Activated CD4-positive, alpha-beta T cell treated with anti-CD3 and anti-CD28 coated beads, Interleukin-2, amount 50 U/mL, for 4 hours (primary cell): ENCODE results near the gene RGL1.

ENCODE experiments used
- DNase-seq, 2 experiments: peaks; one replicate each; pipeline ENCODE4 v3.0.0-alpha.2; 2020

The RGL1 gene

DNA sequence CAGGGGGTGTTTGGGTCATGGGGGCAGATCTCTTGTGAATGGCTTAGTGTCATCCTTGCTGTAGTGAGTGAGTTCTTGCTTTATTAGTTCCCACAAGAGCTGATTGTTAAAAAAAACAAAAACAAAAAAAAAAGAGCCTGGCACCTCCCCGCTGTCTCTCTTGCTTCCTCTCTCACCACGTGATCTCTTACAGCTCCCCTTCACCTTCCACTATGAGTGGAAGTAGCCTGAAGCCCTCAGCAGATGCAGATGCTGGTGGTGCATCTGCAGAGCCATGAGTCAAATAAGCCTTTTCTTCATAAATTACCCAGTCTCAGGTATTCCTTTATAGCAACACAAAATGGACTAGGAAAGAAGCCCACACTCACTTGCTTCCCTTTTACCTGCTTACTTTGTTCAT, 17.2 kb upstream of the RGL1 start:
- DNase-seq = no peak

DNA sequence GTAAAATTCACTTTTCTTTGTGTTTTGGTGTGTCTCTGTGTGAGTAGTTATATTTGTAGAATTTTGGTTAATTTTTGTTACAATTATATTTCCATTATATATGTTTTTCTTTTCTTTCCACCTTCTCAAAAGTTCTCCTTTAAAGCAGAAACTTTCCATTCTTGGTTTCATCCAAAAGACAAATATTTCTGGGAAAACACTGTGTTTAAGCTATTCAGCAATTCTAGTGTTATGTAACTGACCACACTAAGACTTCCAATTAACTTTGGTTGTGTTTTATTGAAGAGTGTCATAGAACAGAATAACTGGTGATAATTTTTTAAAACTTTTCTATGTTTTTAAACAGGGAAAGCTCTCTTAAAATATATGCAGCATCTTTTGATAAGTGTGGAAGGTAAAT, 13.6 kb upstream of the RGL1 start:
- no peak for DNase-seq

DNA sequence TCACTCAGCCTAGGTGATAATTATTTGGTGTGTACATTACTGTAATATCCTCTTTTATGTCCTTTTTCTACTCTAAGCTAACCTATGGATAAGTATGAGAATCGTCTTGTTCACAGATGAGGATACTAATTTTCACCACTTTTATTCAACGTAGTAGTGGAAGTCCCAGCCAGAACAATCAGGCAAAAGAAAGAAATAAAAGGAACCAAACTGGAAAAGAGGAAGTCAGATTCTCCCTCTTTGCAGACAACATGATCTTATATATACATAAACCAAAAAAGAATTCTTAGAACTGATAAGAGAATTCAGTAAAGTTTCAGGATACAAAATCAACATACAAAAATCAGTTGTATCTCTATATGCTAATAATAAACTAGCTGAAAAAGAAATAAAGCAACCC, 12.6 kb upstream of the RGL1 start:
- DNase-seq = no peak

DNA sequence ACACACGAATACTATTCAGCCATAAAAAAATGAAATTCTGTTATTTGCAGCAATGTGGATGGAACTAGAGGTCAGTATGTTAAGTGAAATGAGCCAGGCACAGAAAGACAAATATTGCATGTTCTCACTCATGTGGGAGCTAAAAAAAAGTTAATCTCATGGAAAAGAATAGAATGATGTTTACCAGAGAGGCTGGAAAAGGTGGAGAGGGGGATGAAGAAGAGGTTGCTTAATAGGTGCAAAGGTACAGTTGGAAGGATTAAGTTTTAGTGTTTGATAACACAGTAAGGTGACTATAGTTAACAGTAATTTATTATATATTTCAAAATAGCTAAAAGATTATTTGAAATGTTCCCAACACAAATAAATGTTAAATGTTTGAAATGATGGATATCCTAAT, 10.8 kb upstream of the RGL1 start:
- DNase-seq = no peak

DNA sequence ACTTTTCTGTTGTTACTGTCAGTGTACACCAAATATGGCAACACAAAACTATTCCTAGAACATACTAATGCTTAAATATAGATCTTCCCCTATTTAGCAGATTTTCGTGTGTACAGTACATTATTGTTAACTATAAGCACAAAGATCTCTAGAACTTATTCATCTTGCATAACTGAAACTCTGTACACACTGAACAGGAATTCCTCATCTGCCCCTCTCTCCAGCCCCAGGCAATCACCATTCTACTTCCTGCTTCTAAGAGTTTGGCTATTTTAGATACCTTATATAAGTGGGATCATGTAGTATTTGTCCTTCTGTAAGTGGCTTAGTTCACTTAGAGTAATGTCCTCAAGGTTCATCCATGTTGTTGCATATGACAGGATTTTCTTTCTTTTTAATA, 4.5 kb upstream of the RGL1 start:
- no peak for DNase-seq

DNA sequence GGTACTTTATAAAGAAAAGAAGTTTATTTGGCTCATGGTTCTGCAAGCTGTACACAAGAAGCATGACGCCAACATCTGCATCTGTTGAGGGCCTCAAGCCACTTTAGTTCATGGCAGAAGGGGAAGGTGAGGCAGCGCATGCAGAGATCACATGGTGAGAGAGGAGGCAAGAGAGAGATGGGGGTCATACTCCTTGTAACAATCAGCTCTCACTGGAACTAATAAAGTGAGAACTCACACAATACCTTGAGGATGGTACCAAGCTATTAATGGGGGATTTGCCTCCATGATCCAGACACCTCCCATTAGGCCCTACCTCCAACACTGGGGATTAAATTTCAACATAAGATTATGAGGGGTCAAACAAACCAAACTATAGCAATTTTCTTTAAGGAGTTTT, 3.3 kb upstream of the RGL1 start:
- DNase-seq = no peak

DNA sequence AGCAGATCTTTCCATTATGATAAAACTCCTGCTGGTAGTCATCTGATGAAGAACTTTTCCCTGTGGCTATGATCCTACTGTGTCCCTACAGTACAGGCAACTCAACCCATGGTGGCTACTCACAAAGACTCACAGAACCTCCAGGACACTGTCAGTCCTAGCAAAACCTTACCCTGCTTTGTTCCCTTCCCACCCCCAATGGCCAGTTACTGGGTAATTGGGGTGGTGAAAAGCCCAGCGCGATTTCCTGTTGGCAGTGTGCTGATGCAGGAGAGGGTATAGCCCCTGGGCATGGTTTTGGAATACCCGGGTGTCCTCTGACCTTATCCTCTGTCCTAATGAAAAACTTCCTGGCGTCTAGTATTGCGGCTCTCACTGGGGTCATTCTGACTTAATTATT, 533 bp upstream of the RGL1 start:
- no peak for DNase-seq

DNA sequence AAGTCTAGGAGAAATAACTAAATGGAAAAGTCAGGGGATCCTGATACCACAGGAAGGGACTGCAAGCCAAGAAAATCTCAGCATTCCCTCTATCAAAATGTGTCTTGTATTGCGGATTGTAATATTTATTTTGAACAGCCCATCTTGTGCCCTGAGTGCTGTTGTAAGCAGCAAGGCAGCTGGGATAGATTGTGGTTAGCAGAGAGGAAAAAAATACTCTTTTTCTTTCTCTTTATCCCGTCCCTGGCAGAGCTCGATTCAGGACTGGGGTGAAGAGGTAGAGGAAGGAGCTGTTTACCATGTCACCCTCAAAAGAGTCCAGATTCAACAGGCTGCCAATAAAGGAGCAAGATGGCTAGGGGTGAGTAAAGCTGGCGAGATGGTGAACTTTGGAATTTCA, 1.2 kb downstream of the RGL1 start:
- DNase-seq = no peak

DNA sequence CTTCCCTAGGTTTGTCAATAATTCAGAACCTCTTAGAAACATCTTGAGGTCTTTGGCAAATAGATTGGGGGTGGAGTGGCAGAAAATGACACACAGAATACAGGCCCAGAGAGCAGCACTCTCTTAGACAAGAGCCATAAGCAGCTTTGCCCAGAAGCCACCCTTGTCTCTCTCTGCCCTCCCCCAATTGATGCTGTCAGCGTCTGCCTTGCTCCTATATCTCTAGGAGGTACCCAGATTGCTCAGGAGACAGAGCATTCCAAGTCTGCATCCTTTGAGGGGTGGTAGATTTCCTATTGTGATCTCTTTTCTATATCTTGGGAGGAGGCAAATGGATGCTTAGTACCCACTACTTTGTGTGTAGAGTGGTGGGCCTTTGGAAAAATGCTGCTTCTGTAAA, 1.8 kb downstream of the RGL1 start:
- no peak for DNase-seq

DNA sequence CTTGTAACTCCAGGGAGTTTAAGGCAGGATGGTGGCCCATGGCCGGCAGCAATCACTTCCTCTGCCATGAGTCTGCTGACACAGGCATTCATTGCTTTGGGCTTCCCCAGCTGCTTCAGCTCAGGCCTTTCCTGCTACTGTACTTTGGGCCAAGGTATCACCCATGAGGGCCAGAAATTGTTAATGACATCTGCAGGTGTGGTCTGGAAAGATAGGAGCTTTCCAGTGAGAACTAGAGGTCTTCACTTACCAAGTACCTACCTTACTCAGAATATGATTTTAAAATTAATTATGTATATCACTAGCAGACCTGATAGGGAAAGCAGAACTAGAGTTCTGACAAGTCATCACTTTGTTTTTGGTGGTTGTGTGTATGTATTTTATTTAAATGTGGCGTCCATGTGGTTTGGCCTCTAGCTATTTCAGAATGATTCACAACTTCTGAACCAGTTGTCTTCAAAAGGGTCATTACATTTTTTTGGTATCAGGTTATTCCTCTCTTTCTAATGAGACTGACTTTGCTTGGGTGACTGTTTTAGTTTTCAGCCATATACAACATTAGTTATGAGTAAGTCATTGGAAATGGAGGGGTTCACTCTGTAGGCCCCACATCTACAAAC, 2.7 kb downstream of the RGL1 start:
- DNase-seq = no peak

DNA sequence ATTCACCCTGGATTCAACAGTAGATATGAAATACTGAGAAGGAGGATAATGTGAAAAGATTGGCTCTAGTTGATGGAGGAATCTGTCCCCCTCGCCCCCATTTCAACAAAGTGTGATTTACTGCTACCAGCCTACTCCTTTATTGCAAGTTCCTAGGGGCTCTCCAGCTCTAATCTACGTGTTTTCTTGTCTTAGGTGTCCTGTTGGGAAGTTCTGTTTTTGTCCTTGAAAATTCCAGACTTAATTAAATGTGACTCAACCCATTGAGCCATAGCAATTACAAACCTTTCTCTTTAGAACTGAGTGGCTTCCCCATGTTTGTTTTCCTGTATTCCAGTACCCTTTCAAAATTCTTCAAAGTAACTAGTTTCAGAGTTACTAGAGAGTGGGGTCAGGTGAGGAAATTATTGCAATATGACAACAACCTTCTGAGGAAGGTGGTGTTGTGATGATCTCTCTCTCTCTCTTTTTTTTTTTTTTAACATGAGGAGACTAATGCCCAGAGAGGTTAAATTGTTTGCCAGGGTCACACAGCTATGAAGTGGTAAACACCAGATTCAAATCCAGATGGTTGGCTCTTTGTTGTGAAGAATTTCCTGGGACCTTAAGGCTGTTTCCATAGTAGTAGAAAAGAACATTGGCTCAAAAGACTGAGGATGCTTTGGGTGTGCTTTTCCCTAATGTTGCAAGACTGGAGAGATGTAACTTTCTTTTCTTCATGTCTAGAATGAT, 3.5 kb downstream of the RGL1 start:
- no peak for DNase-seq

DNA sequence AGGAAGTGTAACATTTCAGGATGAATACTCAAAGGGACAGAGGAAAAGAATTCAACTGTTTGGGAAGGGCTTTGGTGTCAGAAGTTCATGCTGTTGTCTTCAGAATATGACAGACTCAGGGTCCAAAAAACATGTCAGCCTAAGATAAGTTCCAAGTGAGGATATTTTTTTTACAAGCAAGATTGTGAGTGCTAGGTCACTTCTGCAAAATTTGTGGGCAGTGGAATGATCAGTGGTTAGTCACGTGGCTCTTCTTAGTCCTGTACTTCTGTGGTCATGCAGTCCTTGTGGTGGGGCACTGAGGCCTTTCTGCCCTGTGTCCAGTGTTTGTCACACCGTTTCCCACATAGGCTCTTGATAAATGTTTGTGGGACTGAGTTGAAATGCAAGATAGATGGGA, 5.2 kb downstream of the RGL1 start:
- no peak for DNase-seq

DNA sequence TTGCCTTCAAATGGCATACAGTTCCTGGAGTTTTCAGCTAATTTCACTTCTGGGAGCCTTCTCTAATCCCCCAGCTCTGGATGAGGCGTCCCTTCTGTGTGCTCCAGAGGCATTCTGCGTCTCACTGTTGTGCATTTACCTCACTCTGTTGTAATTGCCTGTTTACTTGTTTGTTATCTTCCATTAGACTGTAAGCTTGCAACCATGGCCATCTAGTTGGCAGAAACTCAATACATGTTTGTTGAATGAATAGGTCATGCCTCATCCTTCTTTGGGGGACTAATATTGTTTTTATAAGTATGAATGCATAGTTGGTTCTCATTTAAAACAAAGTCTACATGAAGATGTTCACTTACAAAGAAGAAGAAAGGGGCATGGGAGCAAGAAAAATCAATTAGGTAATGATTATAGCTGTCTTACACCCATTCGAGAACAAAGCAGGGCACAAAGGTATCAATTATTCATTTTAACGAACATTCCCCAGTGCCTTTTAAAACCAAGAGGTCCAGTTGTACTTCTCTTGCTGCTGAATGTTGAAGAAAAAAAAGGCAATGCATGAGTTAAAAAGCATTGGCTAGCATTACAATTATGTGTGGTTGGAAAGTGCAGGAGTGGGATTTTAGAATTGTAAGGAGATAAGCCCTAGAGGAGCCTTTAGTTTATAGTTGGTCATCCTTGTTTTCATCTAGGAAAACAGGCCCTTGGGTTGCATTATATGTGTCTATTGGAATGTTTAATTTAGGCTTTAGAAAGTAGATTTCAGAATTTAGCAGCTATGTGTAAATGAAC, 6.0 kb downstream of the RGL1 start:
- no peak for DNase-seq

DNA sequence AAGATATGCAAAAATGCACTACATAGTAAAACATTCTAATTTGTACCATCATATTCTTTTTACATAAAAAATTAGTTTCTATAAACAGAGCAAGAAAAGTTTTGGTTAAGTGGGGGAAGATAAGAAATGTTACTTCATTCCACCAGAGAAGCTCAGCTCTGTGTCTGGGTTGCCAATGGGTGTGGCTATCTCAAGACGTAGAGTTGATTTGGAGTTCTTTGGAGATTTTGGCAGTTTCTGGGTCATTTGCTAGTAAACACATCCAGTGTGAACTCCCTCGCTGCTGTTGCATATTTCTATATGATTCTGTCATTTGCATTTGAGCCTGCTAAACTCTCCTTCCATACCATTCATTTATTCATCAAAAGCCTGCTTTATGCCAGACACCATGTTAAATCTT, 7.2 kb downstream of the RGL1 start:
- no peak for DNase-seq

DNA sequence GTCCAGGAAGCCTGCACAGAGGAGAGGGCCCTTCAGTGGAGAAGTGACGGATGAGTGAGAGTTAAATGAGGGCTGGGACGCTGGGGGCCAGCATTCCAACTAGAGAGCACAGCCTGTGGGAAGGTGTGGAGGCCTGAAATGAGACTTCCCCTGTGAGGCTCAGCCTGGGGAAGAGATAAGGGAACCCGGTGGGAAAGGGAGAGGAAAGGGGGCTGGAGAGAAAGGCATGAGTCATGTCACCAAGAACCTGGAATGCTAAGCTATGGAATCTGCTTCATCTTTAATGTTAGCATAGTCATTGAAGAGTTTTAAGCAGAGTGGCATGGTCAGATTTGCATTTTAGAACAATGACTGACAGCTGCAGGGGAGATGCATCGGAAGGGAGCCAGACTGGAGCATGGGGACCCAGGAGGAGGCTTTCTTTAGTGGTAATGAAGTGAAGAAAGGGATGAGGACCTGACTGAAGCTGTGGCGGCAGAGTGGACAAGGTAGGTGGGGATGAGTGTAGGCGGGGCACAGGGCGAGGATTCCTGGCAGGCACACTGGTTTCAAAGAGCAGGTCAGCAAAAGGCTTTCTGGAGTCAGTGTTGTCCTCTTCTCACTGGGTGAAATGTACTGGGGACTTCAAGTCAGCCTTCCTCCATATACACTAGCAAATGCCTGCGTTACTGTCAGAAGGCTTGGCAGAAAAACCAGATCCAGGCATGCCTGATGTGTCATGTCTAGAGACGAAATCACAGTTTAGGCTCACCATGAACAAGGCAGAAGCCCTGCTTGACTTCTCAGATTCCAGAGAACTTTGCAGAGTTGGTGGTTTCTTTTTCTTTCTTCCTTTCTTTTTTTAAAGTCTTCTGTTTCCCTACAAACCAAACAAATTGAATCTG, 8.0 kb downstream of the RGL1 start:
- no peak for DNase-seq

DNA sequence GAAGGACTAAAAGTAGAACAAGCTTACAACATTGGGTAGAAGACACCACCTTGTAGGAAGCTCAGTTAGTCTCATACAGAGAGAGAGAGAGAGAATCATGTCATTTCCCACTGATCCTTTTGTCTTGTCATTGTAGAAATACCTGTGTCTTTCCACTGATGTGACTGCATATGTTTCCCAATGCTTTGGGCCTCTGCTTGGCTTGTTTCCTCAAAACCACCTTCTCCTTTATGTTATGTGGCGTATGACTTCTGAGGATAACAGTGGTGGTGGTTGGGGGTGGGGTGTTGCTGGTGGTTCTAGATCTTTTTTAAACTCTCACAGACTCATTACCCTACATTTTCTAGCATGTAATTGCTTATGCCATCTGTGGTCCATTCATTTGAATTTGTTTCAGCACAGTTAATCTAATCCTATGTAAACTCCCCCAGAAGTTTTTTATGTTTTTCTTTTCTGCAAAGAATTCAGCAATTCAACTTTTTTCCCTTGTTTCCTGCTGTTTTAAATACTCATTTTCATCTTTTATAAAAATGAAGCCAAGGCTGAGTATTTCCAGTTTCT, 9.3 kb downstream of the RGL1 start:
- no peak for DNase-seq

DNA sequence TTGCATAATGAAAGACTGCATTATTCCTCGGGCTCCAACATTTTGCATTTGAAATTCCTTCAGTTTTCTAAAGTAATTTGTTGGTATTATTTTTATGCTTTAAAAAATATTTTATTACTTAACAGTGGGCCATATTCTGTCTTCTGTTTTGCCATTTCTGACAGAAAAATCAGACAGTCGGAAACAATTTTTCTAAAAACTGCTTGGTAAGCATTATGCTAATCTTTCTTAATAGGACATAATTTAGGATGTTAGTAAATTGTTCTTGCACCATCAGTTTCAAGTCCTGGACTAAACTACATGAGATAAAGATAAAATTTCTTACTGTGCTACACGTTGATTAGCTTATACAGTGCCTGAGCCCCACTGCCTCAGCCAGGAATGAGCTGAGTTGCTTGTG, 11.2 kb downstream of the RGL1 start:
- DNase-seq = no peak

DNA sequence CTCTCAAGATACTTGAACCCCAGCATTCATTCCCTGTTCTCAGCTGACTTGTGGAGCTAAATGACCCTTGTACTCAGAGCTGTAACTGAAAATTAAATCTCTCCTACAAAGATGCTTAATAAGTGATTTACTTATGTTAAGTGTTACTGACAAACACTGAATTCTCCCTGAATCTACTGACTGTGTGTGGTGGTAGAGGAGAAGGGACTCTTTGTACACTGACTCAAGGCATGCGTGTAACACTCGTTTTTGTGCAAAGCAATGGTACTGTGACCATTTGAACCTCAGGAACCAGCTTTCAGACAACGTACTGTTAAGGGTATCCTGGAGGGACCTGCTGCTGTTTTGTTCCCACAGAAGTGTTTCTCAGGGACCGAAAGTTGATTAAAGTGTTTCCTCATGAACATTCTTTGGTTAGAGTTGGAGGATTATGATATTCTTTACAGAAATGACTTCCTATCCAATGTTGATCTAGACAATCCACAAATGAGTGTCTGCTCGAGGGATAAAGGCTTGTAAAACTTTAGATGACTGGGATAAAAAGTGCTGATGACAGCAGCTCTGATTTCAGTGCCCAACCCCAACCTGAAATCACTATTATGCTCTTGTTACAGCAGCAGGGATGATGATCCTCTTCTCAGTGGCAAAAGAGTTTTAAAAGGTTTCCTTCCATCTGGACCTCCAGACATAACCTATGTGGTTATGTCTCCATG, 12.8 kb downstream of the RGL1 start:
- DNase-seq = no peak

DNA sequence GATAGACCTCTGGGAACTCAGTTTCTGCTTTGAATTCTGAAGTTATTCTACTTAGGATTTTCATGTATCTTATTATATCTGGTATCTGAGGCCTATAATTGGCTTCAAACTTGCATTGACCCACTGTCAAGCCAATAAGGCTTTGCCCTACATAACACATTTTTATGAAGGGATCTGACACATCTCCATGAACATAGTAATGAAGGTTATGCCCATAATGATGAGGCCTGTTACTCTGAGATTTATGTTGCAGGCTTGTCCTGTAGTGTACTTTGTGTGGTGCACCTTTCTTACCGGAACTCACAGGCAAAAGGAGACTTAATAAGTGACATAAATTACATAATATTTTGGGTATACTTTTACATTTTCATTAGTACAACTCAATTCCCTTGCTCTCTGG, 14.1 kb downstream of the RGL1 start:
- DNase-seq = no peak

DNA sequence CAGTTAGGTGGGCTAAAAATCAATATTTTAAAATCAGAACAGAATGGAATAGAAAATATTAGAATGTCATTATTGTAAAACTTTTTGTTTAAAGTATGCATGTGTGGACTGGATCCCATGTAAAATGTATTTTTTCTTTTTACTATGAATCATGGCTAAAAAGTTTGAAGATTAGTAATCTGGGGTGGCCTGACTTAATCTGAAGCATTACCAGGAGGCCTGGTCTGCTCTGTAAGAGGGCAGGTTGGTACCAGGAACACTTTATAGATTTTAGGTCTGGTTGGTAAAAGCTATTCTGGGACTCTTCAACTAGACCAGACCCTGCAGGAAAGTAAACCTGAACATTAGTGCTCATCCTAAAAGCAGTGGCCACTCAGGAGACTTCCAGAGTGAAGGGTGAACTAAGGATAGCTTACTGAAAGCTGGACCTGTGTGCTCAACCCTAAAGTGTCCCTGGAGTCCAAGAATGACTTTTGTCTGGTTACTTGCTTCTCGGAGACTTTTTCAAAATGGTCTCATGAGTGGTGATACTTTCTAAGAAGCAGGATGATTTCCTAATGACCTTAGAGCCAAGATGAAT, 16.5 kb downstream of the RGL1 start:
- DNase-seq = no peak

DNA sequence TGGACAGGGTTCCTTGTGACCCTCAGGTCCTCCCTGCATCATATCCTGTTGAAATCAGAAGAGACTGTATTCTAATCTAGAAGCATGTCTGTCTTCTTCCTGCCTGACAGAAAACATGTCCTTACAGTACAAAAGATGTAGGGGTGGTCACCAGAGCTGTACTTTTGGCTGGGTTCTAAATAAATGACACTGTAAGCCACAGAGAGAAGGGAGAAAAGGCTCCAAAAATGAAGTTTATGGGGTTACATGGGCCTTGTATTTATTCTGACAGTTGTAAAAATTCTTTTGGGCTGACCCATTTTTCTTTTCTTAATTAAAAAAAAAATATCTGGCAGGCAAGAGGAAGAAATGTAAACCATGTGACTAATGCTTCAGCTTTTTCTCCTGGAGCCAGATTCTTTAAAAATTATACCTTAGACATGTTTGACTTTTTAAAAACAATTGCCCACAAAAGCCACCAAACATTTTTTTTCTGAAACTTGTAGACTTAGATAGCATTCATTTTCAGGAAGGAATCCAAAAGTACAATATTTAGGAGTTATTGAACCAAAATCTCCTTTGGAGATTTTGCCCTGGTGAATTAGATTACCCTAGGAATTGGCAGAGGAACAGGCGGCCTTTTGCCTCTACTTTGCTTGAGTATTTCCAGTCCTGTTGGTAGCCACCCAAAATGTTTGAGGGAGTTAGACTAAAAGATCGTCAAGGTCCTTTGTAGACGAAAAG, 17.1 kb downstream of the RGL1 start:
- DNase-seq = no peak
